ENCODE results near the gene CYP3A4. TPM values are rescaled to one million over a fixed set of nuclear protein-coding genes. Genes with fewer than 3 reads are reported as not detected.

Gene CYP3A4
- total and polyA plus RNA-seq, 2 of the 13 experiments (the other 11 are each of a cell fraction or from before 2014, with no cell fraction given) = 0.11 to 0.24 TPM

- peak; percentile 52; the same call in 1 of the 2 replicates for TF ChIP-seq ZNF280D (CRISPR knock-in tag; IDR thresholded peaks at IDR 0.05)
- no peak for TF ChIP-seq ZNF317 (CRISPR knock-in tag; IDR thresholded peaks at IDR 0.05)
- TF ChIP-seq PHB2 (IDR thresholded peaks at IDR 0.05; ENCODE audit: partially characterized antibody) = no peak
- no peak for TF ChIP-seq MTA1 (CRISPR knock-in tag; IDR thresholded peaks at IDR 0.05; ENCODE audit: borderline replicate concordance)
- TF ChIP-seq TIGD3 (CRISPR knock-in tag; IDR thresholded peaks at IDR 0.05; ENCODE audit: borderline replicate concordance) = no peak
- TF ChIP-seq ZNF574 (CRISPR knock-in tag; IDR thresholded peaks at IDR 0.05) = peak; percentile 46; the same call in 1 of the 2 replicates
- TF ChIP-seq ZBTB43 (CRISPR knock-in tag; conservative IDR thresholded peaks at IDR 0.05) = peak; percentile 72; the same call in 1 of the 2 replicates
- peak; percentile 91 for TF ChIP-seq GATAD2A (CRISPR knock-in tag; IDR thresholded peaks at IDR 0.05)
- peak; percentile 87 for TF ChIP-seq ONECUT2 (CRISPR knock-in tag; IDR thresholded peaks at IDR 0.05)
- no peak for TF ChIP-seq FOXP1 (IDR thresholded peaks at IDR 0.05)
- TF ChIP-seq FOXP1 (CRISPR knock-in tag; IDR thresholded peaks at IDR 0.05) = peak; percentile 41; the same call in 1 of the 2 replicates
- TF ChIP-seq ZNF609 (CRISPR knock-in tag; IDR thresholded peaks at IDR 0.05; ENCODE audit: borderline replicate concordance) = no peak
- no peak for TF ChIP-seq RAD21 (CRISPR knock-in tag; IDR thresholded peaks at IDR 0.05)
Observed at GRCh38 chr7:99733003-99733402, 51.0 kb downstream of the CYP3A4 start (continued).

Measured in HepG2 (cell line).